Hepatocyte (in vitro differentiated cells): Measurements from ENCODE around the gene RDH5. TPM values are rescaled to one million over a fixed set of nuclear protein-coding genes. Genes with fewer than 3 reads are reported as not detected.

Experiments
- DNase-seq: peaks from one replicate; pipeline ENCODE4 v3.0.0-alpha.2; 2016; ENCODE audit warnings: low spot score
- H2AFZ ChIP-seq: fragments of 200-600 bp; sonication (generic); 2 replicates; pipeline ENCODE4 v1.6.0; 2016; ENCODE audit warnings: antibody characterized with exemption, mild to moderate bottlenecking
- H3K27ac ChIP-seq: fragments of 200-600 bp; sonication (generic); 2 replicates; pipeline ENCODE4 v1.5.1; 2016; ENCODE audit warnings: mild to moderate bottlenecking
- H3K27me3 ChIP-seq: fragments of 200-600 bp; sonication (generic); 2 replicates; pipeline ENCODE4 v1.6.1; 2016
- H3K36me3 ChIP-seq: fragments of 200-600 bp; sonication (generic); replicated peaks from 2 replicates; pipeline ENCODE4 v1.5.1; 2016; ENCODE audit warnings: low read depth; ENCODE audit not compliant: insufficient read depth
- H3K4me1 ChIP-seq: fragments of 200-600 bp; sonication (generic); 2 replicates; pipeline ENCODE4 v1.5.1; 2016; ENCODE audit warnings: mild to moderate bottlenecking, moderate library complexity; ENCODE audit not compliant: insufficient read depth
- H3K4me2 ChIP-seq: fragments of 200-600 bp; sonication (generic); 2 replicates; pipeline ENCODE4 v1.6.0; 2016
- H3K4me3 ChIP-seq: fragments of 200-600 bp; sonication (generic); 2 replicates; pipeline ENCODE4 v1.5.1; 2016; ENCODE audit warnings: mild to moderate bottlenecking
- H3K79me2 ChIP-seq: fragments of 200-600 bp; sonication (generic); 2 replicates; pipeline ENCODE4 v1.6.0; 2017; ENCODE audit warnings: mild to moderate bottlenecking
- H3K9me2 ChIP-seq: fragments of 200-600 bp; sonication (generic); replicated peaks from 2 replicates; pipeline ENCODE4 v1.6.0; 2017; ENCODE audit warnings: mild to moderate bottlenecking; ENCODE audit not compliant: insufficient read depth
- H3K9me3 ChIP-seq: fragments of 200-600 bp; sonication (generic); 2 replicates; pipeline ENCODE4 v1.5.1; 2016; ENCODE audit warnings: low read depth, mild to moderate bottlenecking
- H4K20me1 ChIP-seq: fragments of 200-600 bp; sonication (generic); 2 replicates; pipeline ENCODE4 v1.6.0; 2016; ENCODE audit warnings: mild to moderate bottlenecking; ENCODE audit not compliant: insufficient read depth, poor library complexity, severe bottlenecking
- CTCF ChIP-seq: fragments of 200-600 bp; sonication (generic); IDR thresholded peaks from 2 replicates; pipeline ENCODE4 v1.5.1; 2016; ENCODE audit warnings: antibody characterized with exemption, mild to moderate bottlenecking; ENCODE audit not compliant: poor library complexity
- EZH2 ChIP-seq: fragments of 200-600 bp; sonication (generic); IDR thresholded peaks from 2 replicates; pipeline ENCODE4 v1.6.1; 2016; ENCODE audit warnings: antibody characterized with exemption, mild to moderate bottlenecking, borderline replicate concordance
- EZH2phosphoT487 ChIP-seq: fragments of 200-600 bp; sonication (generic); IDR thresholded peaks from one replicate; pipeline ENCODE4 v1.6.1; 2018; ENCODE audit warnings: antibody characterized with exemption, mild to moderate bottlenecking, low read depth, moderate library complexity; ENCODE audit not compliant: unreplicated experiment, severe bottlenecking
- WGBS: methylation state at CpG from one replicate; pipeline ENCODE4 v1.1.6; 2016; ENCODE audit warnings: low lambda C conversion rate; ENCODE audit errors: missing lambda C conversion rate; 5-methylcytosine and 5-hydroxymethylcytosine counted together
- polyA plus RNA-seq: library from polyadenylated mRNA; unstranded; fragments of >200 nt; fragmentation: Nextera tagmentation; extraction: Ambion mirVana; gene quantifications from 2 replicates; pipeline ENCODE4 v1.2.1, GENCODE V29; 2016
- total RNA-seq: library from RNA; depleted of rRNA; stranded (reverse); fragments of >200 nt; gene quantifications from 2 replicates; pipeline ENCODE4 v1.2.3, GENCODE V29; 2014

RDH5 gene
- total and polyA plus RNA-seq, 2 experiments from 2014 or later = 36.2 to 43.7 TPM

- WGBS = 97% methylated on average over 7 of the region's 7 CpGs
Measured at GRCh38 chr12:55694188-55694515, 26.0 kb upstream of the RDH5 start.

GRCh38 chr12:55694651-55695050 is 25.5 kb upstream of the RDH5 start:
- Histone ChIP-seq H3K27me3 (no peaks in the 10 kb centered on the region), H3K9me2 (no peaks in the 10 kb centered on the region), H3K36me3 (no peaks in the 10 kb centered on the region), H3K9me3 (no peaks in the 10 kb centered on the region), H3K4me3 (no peak overlapping the region), H3K27ac (no peak overlapping the region), H3K4me2 (no peak overlapping the region), H3K4me1 (no peaks in the 10 kb centered on the region), H4K20me1 (no peaks in the 10 kb centered on the region), H2AFZ (no peak overlapping the region), H3K79me2 (no peaks in the 10 kb centered on the region)
- WGBS = 93% methylated on average over 4 of the region's 4 CpGs
- TF ChIP-seq EZH2 (no peak), EZH2phosphoT487 (no peak), CTCF (no peak)
- DNase-seq = no peak

More at GRCh38 chr12:55694188-55694515, 26.0 kb upstream of the RDH5 start:
- Histone ChIP-seq H3K27ac (no peak overlapping the region), H3K4me1 (no peaks in the 10 kb centered on the region), H4K20me1 (no peaks in the 10 kb centered on the region), H3K9me3 (no peaks in the 10 kb centered on the region), H3K27me3 (no peaks in the 10 kb centered on the region), H3K4me2 (no peak overlapping the region), H3K4me3 (no peak overlapping the region), H3K36me3 (no peaks in the 10 kb centered on the region), H3K9me2 (no peaks in the 10 kb centered on the region), H3K79me2 (no peaks in the 10 kb centered on the region), H2AFZ (no peak overlapping the region)
- no peak for DNase-seq
- TF ChIP-seq EZH2 (no peak), EZH2phosphoT487 (no peak), CTCF (no peak)

DNA sequence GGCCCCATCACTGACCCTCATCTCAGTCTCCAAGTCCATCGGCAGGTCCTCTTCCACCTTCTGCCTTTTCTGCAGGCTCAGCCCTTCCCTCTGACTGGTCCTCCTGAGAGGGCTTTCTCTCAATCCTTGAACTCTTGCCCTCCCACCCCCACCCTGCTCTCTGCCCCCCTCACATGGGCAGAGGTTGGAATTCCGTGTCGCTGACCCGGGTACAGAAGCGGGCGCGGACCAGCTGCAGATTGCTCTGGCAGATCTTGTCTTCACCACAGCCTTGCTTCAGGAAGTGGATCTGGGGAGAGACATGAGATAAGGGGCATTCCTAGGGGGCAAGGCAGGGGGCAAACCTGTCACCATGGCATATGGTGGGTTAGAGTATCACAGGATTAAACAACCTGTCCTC is 24.8 kb upstream of the RDH5 start:
- Histone ChIP-seq H3K9me2 (no peaks in the 10 kb centered on the region), H3K79me2 (no peaks in the 10 kb centered on the region), H3K4me2 (no peak overlapping the region), H3K36me3 (no peaks in the 10 kb centered on the region), H3K27ac (no peak overlapping the region), H4K20me1 (no peaks in the 10 kb centered on the region), H3K4me1 (no peaks in the 10 kb centered on the region), H3K4me3 (no peak overlapping the region), H2AFZ (no peak overlapping the region), H3K27me3 (no peaks in the 10 kb centered on the region), H3K9me3 (no peaks in the 10 kb centered on the region)
- DNase-seq = no peak
- no peak for TF ChIP-seq CTCF
- 98% methylated on average over 5 of the region's 7 CpGs for WGBS

DNA sequence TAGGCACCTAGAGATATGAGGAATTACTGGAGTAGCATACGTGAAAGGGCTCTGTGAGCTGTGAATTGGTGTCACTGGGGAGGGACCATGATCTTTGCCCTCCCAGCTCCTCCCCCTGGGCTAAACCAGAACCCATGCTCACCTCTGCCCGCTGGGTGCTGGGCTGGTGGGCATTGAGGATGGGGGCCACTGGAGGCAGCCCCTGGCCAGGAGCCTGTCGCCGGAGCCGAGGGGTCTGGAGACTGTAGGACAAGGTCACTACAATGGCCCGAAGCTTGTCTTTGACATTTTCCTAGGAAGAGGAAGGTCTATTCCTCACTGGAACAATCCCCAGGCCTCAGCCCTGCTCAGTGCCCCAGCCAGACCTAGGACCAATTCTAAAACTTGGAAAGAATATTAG is 24.1 kb upstream of the RDH5 start:
- no peaks in the 10 kb centered on the region for H4K20me1 ChIP-seq
- TF ChIP-seq EZH2phosphoT487 (no peak), EZH2 (no peak), CTCF (no peak)
- no peaks in the 10 kb centered on the region for H3K36me3 ChIP-seq
- no peak overlapping the region for H3K4me3 ChIP-seq
- H3K4me2 ChIP-seq = no peak overlapping the region
- H3K9me2 ChIP-seq = no peaks in the 10 kb centered on the region
- WGBS = 92% methylated on average over 6 of the region's 6 CpGs
- H2AFZ ChIP-seq = no peak overlapping the region
- H3K27ac ChIP-seq = no peak overlapping the region
- H3K4me1 ChIP-seq = no peaks in the 10 kb centered on the region
- no peaks in the 10 kb centered on the region for H3K27me3 ChIP-seq
- no peak for DNase-seq
- no peaks in the 10 kb centered on the region for H3K79me2 ChIP-seq
- no peaks in the 10 kb centered on the region for H3K9me3 ChIP-seq
